Measurements from ENCODE around the gene CEBPG. TPM values are rescaled to one million over a fixed set of nuclear protein-coding genes. Genes with fewer than 3 reads are reported as not detected.

Gene CEBPG
- total RNA-seq, 1 donor from 2014 or later = 13.0 TPM

- H3K4me1 ChIP-seq = peaks cover 98% of the 10 kb centered on the region
- peak; percentile 69 for DNase-seq
- no peak for TF ChIP-seq CTCF (IDR thresholded peaks at IDR 0.05; ENCODE audit: borderline replicate concordance)
- no peaks in the 10 kb centered on the region for H3K27me3 ChIP-seq (ENCODE audit: low read depth)
- H3K4me3 ChIP-seq = peak overlapping the region; percentile 22
- H3K9me3 ChIP-seq (replicated peaks) = no peaks in the 10 kb centered on the region
- peak overlapping the region; percentile 87 for H3K27ac ChIP-seq (replicated peaks)
- H3K36me3 ChIP-seq = no peaks in the 10 kb centered on the region
- intact Hi-C loops (cut with micrococcal nuclease) = no loop called here
These were observed 16.8 kb downstream of the CEBPG start for GRCh38 chr19:33390101-33390907.

GRCh38 chr19:33390908-33391630, 17.6 kb downstream of the CEBPG start:
- intact Hi-C loops (cut with micrococcal nuclease) = no loop called here
- peak; percentile 18 for DNase-seq
- H3K4me3 ChIP-seq = peak overlapping the region; percentile 22
- peak overlapping the region; percentile 87 for H3K27ac ChIP-seq (replicated peaks)
- H3K36me3 ChIP-seq = no peaks in the 10 kb centered on the region
- H3K27me3 ChIP-seq (ENCODE audit: low read depth) = no peaks in the 10 kb centered on the region
- no peaks in the 10 kb centered on the region for H3K9me3 ChIP-seq (replicated peaks)
- TF ChIP-seq CTCF (IDR thresholded peaks at IDR 0.05; ENCODE audit: borderline replicate concordance) = no peak
- peaks cover 98% of the 10 kb centered on the region for H3K4me1 ChIP-seq

- Histone ChIP-seq H3K9me3 (replicated peaks) (no peaks in the 10 kb centered on the region), H3K36me3 (no peaks in the 10 kb centered on the region), H3K4me1 (peaks cover 98% of the 10 kb centered on the region), H3K4me3 (no peak overlapping the region), H3K27me3 (ENCODE audit: low read depth) (no peaks in the 10 kb centered on the region), H3K27ac (replicated peaks) (peak overlapping the region; percentile 87)
- intact Hi-C loops (cut with micrococcal nuclease) = no loop called here
- no peak for TF ChIP-seq CTCF (IDR thresholded peaks at IDR 0.05; ENCODE audit: borderline replicate concordance)
- DNase-seq = no peak
These were observed 18.2 kb downstream of the CEBPG start for GRCh38 chr19:33391631-33392249.

- no peaks in the 10 kb centered on the region for H3K9me3 ChIP-seq (replicated peaks)
- no peak overlapping the region for H3K27ac ChIP-seq (replicated peaks)
- H3K4me1 ChIP-seq = peaks cover 98% of the 10 kb centered on the region
- peak; percentile 25 for DNase-seq
- no peak overlapping the region for H3K4me3 ChIP-seq
- H3K27me3 ChIP-seq (ENCODE audit: low read depth) = no peaks in the 10 kb centered on the region
- intact Hi-C loops (cut with micrococcal nuclease) = no loop called here
- TF ChIP-seq CTCF (IDR thresholded peaks at IDR 0.05; ENCODE audit: borderline replicate concordance) = no peak
- no peaks in the 10 kb centered on the region for H3K36me3 ChIP-seq
These were observed 19.1 kb downstream of the CEBPG start for GRCh38 chr19:33392341-33393285.

Data from left ventricle myocardium inferior (tissue), 1 donor.